ENCODE results near the gene DVL2.
"Not testable (repeated sequence)": the region's sequence is repeated elsewhere in the genome, so short reads cannot be mapped to it uniquely, and the experiment has no call there.

DVL2 gene

DNA sequence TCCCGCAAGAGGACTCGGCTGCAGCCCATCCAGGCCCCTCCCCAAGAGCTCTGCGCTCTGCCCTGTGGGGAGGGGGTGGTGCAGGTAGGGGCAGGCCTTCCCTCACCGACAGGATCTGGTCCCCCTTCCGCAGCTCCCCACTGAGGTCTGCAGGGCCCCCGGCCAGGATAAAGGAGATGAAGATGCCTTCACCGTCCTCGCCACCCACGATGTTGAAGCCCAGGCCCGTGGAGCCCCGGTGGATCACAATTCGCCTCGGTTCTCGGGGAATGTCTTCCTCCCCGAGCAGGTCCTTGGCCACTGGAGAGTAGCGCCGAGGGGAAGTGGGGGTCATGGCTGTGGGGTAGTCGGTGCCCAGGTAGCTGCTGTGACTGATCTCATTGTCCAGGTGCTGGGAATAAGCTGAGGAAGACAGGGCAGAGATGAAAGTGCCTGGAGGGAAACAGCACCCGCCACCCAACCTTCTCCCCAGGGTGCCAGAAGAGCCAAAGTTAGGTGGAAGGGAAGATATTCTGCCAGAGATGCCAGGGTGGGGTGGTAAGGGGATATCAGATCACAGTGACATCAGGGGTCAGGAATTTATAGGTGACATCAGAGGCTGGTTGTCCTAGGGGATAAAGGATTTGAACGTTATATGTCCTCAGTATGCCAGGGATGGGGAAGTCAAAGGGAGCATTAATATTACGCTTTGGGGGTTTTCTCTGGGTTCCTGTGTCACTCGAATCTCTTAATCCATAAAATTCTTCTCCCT lies 37.5 kb downstream of the DVL2 start:
- no peak for DNase-seq (ENCODE audit: low read depth)

DNA sequence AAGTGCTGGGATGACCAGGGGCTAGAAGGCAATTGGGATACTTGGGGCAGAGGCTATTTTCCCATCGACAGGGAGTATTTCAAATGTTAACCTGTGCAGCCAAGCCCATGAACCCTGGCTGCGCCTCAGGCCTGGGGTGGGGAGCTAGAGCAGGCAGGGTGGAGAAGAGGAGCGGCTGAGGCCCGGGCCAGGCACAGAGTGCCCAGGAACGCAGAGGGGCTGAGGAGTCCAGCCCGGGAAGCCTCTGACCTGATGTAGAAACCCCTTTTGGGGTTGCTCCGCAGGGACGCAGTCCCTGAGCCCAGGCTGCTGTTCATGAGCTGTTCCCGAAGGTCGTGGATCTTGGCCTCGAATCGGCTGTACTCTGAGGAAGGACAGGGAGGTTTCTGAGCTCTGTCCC lies 38.3 kb downstream of the DVL2 start:
- no peak for DNase-seq (ENCODE audit: low read depth)

DNA sequence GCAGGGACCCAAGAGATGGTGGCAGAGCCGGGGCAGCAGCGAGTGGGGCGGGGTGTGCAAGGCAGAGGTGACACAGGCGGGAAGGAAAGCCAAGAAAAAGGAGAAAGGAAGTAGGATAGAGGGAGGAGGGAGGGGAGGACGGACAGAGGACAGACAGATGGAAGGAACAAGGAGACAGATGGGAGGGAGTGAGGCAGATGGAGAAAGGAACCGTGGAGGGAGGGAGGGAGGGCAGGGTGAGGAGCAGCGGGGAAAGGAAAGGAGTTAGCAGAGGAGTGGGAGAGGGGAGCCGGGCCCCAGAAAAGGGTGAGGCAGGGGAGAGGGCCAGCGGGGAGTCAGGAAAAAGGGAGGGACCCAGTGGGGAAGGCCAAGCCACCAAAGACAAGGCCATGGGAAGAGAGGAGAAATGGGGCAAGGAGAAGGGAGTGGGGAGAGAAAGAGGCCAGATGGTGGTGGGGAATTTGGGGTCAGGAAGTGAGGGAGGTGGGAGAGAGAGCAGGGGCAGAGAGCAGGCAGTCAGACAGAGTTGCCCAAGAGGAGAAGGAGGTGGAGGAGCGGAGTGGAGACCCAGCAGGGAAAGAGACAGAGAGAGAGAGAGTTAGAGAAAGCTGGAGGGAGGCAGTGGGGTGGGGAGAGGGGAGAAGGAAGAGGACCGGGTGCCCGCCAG lies 41.9 kb downstream of the DVL2 start:
- no peak for DNase-seq (ENCODE audit: low read depth)

DNA sequence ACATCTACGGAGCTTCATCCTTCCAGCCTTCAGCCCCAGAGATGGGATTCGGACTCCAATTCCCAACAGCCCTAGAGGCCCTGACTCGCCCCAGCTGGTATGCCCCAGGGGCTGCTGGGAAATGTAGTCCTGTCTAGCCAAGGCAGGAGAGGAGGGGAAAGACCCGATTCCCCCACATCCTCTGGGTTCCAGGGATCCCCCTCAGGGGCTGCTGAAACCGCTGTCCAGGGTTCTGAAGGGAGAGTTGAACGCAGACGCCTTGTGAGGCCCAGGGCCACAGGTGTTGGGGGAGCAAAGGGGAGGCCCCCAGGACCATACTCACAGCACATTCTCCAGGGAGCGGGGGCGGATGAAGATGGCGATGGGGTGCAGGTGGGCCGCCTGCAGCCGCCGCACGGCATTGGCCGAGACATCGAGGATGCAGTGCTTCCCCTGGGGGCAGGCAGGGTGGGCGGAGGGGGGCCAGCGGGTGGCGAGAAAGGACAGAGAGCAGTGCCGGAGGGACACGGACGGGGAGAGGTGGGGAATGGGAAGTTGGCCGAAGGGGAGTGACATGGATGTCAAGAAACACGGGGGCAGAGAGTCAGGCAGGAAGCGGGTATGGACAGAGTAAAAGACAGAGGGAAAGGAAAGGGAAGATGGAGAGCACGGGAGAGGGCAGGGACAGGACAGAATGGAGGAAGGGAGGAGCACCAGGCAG lies 42.6 kb downstream of the DVL2 start:
- no peak for DNase-seq (ENCODE audit: low read depth)

DNA sequence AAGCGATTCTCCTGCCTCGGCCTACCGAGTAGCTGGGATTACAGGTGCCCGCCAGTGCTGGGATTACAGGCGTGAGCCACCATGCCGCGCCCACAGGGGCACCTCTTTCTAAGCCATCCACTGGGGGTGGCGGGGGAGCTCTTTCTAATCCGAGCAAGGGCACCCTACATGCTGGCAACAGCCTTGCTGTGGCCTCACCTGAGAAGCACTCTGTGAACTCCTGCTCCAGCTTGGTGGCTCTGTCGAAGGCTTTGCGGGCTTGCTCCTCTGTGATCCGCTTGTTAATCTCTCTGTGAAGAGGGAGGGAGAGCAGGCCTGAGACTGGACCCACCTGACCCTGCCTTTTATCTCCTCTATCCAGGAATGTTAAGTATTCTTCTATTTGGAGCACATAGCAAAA lies 43.2 kb downstream of the DVL2 start:
- DNase-seq (ENCODE audit: low read depth) = no peak

DNA sequence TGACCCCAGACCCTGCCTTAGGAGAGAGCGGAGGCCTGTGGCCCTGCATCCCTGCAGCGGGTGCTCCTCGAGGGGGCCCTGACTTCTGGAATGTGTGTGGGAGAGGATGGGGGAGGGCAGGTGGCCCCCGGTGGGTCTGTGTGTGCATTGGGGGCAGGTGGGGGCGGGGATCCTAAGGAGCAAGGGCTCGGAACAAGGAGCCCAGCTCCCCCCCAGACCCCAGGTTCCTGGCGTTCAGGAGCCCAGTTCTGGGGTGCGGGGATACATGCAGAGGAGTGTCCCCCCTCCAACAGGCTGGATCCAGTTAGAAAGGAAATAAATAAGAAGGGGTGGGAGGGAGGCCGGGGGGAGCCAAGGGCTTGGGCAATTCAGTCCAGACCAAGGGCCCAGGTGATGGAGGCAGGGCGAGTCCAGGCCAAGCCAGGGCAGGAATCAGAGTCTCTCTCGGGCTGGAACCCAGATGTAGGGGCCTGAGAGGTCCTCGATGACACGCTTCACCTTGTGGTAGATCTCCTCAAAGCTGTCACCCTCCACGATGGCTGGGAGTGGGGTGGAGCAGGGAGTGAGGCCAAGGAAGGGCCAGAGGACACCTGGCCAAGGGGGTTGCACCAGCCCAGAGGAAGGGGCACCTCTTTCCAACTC lies 43.9 kb downstream of the DVL2 start:
- no peak for DNase-seq (ENCODE audit: low read depth)

DNA sequence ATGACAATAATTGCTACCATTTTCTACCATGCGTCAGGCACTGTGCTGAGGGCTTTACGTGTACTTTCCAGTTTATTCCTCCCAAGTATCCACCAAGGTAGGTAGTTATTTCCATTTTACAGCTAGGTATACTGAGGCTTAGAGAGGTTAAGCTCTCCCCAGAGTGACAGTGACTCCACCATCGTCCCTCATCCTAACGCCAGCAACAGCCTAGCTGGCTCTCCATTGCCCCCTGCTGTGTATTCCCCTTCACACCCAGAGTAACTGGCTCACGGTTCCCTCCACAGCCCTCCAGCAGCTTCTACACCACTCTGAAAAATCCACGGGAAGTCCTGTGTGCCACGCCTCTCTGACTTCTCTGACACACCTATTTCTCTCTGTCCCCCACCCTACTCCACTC lies 48.1 kb downstream of the DVL2 start:
- DNase-seq (ENCODE audit: low read depth) = no peak

DNA sequence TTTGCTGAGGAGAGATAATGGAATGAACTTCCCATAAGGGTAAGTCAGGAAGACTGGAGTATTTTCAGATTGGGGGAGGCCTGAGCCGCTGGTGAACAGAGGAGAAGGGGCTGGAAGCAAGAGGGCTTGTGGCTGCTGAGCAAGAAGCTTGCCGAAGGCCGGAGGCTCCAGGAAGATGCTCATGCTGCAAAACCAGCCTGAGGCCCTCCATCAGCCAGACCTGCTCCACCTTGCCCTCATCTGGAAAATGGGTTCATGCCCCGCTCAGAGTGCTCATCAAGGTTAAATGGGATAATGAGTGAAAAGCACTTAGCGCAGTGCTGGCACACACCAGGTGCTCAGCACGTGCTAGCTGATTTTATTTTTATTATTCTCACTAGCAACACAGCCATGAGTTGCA lies 49.7 kb downstream of the DVL2 start:
- DNase-seq (ENCODE audit: low read depth) = no peak

DNA sequence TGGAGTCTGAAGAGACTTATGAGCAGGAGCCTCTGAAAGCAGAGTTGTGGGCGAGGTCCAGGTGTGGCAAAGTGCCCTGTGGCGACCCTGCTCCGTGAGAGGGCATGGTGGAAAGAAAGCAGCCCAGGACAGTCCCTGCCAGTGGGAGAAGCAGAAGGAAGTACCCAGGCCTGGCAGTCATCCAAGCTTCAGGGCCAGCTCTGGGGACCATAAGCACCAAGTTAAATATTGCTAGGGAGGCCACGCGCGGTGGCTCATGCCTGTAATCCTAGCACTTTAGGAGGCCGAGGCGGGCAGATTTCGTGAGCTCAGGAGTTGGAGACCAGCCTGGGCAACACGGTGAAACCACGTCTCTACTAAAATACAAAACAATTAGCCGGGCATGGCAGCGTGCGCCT lies 50.2 kb downstream of the DVL2 start:
- no peak for DNase-seq (ENCODE audit: low read depth)

DNA sequence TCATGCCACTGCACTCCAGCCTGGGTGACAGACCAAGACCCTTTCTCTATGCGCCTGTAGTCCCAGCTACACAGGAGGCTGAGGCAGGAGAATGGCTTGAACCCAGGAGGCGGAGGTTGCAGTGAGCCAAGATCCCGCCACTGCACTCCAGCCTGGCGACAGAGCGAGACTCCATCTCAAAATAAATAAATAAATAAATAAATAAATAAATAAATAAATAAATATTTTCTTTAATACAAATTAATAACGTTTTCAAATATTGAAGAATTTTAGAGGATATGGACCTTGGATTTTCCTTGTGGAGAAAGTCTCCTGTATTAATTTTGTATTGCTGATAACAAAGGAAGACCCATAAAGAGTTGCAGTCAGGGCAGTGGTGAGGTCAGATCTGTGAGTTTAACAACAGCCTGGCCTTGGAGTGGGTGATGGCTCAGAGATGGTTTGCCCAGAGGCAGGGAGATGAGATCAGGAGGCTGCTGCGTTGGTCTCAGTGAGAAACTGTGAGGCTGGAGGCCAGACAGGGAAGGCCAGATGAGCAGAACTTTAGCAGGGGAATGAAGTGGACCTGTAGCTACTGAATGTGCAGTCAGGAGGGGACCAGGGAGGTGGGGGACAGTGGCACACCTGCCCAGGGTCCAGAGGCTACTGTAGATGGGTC lies 50.8 kb downstream of the DVL2 start:
- DNase-seq (ENCODE audit: low read depth) = no peak

DNA sequence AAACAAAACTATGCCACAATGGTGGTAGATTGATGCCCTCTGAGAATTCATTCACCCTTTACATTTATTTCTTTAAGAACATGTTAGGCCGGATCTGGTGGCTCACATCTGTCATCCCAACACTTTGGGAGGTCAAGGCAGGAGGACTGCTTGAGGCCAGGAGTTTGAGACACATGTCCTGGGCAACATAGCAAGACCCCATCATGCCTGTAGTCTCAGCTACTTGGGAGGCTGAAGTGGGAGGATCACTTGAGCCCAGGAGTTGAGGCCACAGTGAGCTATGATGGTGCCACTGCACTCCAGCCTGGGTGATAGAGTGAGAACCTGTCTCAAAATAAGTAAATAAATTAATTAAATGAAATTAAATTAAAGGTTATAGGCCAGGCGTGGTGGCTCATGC lies 52.2 kb downstream of the DVL2 start:
- not testable (repeated sequence) for DNase-seq (ENCODE audit: low read depth)

DNA sequence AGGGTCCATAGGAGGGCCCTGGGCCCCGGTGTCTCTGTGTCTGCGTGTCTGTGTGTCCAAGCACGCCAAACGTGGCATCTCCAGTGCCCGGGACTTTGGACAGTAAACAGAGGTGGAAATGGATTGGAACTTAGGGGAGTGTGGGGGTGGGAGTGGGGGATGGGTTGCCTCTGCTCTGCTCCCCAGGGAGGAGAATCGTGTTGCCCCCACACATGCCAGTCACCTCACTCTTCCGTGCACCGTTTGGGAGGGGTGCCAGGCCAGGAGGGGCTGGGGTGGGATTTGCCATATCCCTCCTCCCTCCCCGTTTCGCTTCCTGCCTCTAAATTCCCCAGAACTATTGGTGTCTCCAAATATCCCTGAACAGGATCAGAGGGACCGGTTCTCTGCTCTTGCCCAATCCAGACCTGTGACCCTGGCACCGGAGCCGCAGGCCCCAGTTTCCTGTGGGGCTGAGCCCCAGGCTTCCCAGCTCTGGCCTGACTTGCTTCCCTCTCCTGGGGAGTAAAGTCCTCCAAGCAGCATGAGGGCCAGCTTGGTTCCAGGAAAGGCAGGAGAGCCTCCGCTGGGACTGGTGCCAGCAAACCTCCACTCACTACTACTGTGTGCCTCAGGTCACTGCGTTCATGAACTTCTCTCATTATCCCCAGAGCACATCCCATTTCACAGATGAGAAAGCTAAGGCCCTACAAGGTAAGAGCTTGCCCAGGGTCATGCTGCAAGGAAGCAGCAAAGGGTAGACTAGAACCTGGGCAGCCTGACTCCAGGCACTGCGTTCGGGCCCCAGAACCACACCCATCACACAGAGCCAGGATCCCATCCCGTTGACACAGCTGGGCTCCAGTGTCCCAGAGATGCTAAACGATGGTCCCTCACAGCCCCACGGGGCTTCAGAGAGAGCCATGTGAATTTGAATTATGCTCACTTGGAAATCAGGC lies 54.7 kb downstream of the DVL2 start, which contains the start of gene ASGR1:
ASGR1 (minus strand) TSS at position 54 of the 938 bp plus-strand sequence. CDS start 807 bp downstream, outside the sequence.
- no peak for DNase-seq (ENCODE audit: low read depth)

DNA sequence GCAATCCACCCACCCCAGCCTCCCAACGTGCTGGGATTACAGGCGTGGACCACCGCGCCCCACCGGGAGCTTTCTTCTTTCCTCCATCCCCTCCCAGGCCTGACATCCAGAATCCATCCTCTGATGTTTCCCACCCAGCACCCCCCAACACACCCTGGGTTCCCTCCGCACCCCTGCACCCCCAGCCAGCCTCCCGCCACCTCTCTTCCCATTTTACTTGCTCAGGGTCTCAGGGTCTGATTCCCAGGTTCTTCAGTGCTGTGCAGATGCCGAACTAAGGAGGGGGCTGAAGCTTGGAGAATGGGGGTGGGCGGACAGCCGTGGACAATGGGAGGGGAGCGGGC lies 55.4 kb downstream of the DVL2 start:
- DNase-seq (ENCODE audit: low read depth) = no peak

DNA sequence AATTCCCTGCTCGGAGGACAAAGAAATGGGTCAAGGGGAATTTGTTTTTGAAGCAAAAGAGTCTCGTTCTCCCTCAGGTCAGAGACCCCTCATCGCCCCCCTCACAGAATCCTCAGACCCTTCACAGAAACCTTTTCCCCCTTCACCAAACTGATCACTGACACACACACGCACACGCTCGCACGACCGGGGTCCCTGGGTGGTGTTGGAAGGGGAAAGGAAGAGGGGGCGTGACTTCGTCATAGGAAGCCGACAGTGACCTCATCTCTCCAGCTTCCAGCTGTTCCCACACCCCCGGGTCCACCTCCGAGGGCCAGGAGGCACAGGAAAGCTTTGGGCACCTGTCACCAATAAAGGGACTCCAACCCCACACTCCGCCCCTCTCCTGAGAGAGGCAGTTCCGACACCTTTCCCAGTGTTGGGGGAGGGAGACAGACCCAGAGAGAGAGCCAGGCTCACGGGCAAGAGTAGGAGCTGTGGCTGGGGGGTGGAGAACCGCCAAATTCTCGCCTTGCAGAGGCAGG lies 56.3 kb downstream of the DVL2 start:
- no peak for DNase-seq (ENCODE audit: low read depth)

DNA sequence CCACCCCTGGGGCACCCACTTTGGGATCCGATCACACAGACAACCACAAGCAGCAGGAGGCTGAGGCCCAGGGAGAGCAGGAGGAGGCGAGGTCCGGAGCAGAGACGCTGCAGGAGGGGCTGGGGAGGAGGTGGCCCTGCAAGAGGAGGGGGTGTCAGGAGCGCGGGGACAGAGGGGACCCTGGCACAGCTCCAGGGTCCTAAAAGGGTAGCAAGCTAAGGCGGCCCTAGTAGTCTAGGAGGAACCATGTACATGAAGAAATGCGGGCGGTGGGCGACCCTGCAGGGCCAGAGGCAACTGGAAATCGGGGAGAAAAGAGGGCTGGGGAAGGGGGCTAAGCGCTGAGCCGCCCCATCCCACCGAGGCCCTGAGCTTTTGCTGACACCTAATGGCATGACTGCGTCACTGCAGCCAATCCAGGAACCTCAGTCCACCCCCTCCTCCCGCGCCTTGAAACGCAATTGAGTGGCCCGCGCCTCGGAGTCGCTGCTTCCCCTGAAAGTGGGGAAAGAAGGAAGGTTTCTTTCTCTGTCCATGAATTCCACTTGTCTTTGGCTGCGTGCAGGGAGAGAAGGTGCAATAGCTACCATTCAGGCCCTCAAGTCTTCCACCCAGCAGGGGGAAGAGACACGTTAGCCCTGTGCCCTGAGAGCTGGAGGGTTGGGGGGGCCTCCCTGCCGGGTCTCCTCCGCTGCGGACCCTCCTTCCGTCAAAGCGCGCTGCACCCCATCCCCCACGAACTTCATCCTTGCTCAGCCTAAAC lies 56.9 kb downstream of the DVL2 start:
- DNase-seq (ENCODE audit: low read depth) = peak; percentile 43

DNA sequence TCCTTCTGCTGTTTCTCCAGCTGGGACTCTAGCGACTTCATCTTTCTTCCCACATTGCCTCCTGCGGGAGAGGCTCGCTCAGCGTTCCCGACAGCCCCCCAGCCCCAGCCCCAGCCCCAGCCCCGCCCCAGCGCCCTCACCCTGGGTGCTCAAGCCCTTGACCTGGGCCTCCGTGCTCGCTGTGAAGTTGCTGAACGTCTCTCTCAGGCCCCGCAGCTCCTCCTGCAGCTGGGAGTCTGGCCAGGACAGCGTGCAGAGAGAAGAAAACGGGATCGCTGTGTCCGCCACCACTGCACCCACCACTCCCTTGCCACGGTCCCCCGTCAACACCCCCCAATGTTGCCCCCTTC lies 57.5 kb downstream of the DVL2 start:
- no peak for DNase-seq (ENCODE audit: low read depth)

DNA sequence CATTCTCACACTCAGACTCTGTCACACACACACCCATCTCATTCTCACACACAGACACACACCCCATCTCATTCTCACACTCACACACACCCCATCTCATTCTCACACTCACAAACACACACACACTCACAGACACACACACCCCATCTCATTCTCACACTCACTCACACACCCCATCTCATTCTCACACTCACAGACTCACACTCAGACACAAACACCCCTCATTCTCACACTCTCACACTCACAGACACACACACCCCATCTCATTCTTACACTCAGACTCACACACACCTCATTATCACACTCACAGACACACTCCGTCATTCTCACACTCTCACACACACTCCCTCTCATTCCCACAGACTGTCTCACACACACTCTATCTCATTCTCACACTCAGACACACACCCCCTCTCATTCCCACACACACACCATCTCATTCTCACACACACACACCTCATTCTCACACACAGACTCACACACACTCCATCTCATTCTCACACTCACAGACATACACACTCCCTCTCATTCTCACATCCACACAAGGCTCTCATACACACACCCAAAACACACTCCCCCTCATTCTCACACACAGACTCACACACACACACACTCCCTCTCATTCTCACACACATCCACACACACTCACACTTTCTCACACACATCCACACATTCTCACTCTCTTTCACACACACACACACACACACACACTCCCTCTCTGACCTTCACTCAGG lies 58.0 kb downstream of the DVL2 start:
- no peak for DNase-seq (ENCODE audit: low read depth)
